ENCODE data around the gene WFDC1. TPM values are rescaled to one million over a fixed set of nuclear protein-coding genes. Genes with fewer than 3 reads are reported as not detected.

Gene WFDC1
- total and polyA plus RNA-seq, 7 donors, result 3.0 to 173 (median 15.3) TPM

DNA sequence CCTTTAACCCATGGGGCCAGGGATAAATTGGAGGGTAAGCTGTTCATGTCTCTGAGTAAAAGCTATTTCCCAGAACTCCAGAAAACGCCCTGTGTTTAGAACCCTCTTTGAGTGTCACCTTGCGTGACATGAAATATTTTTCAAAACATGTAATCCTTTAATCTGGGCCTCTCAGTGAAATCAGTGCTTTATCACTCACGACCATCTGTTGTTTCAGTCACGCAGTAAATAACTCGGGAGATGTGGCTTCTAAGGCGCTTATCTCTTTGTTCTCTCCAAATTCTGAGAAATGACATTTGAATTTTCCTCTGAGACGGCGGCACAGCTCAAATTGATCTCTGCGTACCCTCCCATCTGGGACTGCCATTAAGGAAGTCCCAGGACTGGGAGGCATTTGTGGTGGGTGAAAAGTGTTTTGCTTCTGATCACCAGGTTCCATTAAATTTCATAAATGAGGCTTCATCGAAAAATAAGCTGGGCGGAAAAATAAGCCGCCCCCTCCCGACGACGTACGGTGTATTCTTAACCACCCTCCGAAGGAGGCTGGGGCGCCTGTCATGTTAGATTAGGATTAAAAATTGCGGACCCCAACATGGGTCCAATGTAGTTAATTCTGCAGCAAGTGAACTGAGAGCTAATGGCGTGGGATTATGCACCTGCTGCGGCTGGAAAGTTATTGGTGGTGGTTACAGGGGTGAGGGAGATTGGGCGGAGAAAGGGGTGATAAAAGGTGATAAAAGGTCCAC lies 12.7 kb downstream of the WFDC1 start:
- intact Hi-C loops (cut with DNase I), result loop anchor here (5.0 kb wide), 2 partner anchors 120 to 190 kb away; partner anchors contain the start of genes MBTPS1 and TAF1C
- peak overlapping the region in 3 of 4 donors; percentile 15 to 94 (median 55) for H3K27ac ChIP-seq
- TF ChIP-seq POLR2A (IDR thresholded peaks at IDR 0.05) (no peak), EP300 (IDR thresholded peaks at IDR 0.05) (no peak), POLR2AphosphoS5 (IDR thresholded peaks at IDR 0.05) (no peak)
- TF ChIP-seq, protein P1, sequence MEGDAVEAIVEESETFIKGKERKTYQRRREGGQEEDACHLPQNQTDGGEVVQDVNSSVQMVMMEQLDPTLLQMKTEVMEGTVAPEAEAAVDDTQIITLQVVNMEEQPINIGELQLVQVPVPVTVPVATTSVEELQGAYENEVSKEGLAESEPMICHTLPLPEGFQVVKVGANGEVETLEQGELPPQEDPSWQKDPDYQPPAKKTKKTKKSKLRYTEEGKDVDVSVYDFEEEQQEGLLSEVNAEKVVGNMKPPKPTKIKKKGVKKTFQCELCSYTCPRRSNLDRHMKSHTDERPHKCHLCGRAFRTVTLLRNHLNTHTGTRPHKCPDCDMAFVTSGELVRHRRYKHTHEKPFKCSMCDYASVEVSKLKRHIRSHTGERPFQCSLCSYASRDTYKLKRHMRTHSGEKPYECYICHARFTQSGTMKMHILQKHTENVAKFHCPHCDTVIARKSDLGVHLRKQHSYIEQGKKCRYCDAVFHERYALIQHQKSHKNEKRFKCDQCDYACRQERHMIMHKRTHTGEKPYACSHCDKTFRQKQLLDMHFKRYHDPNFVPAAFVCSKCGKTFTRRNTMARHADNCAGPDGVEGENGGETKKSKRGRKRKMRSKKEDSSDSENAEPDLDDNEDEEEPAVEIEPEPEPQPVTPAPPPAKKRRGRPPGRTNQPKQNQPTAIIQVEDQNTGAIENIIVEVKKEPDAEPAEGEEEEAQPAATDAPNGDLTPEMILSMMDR (IDR thresholded peaks at IDR 0.05), result no peak

DNA sequence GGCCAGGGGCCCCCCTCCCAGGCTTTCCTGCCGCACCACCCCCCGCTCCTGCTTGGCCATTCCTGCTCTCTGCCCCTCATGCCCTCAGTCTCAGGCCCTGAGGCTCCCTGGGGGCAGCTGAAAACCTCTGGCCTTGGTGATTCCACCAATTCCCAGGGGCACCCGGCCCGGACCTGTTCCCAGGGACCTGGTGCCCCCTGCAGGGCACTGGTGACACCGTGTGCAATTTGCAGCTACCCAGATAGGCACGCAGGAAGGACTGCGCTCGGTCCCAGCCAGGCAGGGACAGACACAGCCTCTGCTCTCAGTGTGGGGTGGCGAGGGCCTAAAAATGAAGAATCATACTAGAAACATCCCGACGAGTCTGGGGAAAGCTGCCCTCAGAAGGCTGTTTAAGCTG lies 13.4 kb downstream of the WFDC1 start:
- H3K4me1 ChIP-seq, result peaks cover 0 to 52% (median 43%) of the 10 kb centered on the region in 4 donors
- DNase-seq, result peak; percentile 87
- 37 to 38% methylated on average over 11 of the region's 11 CpGs for WGBS, 2 donors
- no peaks in the 10 kb centered on the region for H3K9me3 ChIP-seq
- no peaks in the 10 kb centered on the region for H3K27me3 ChIP-seq
- intact Hi-C loops (cut with DNase I), result loop anchor here (1.0 to 5.0 kb wide), 3 partner anchors 31 to 191 kb away; partner anchors contain the start of genes MBTPS1 and TAF1C
- no peaks in the 10 kb centered on the region for H3K36me3 ChIP-seq
- TF ChIP-seq, protein P1 (IDR thresholded peaks at IDR 0.05), result peak in 3 of 4 experiments; percentile 60 to 76 (median 68)
- TF ChIP-seq POLR2AphosphoS5 (IDR thresholded peaks at IDR 0.05) (no peak), POLR2A (IDR thresholded peaks at IDR 0.05) (no peak), EP300 (IDR thresholded peaks at IDR 0.05) (no peak)
- H3K27ac ChIP-seq, result peak overlapping the region in 3 of 4 donors; percentile 15 to 94 (median 55)
- H3K4me3 ChIP-seq, result no peak overlapping the region

More for the DNA sequence above, 12.7 kb downstream of the WFDC1 start:
- Histone ChIP-seq H3K4me3 (no peak overlapping the region), H3K27me3 (no peaks in the 10 kb centered on the region), H3K9me3 (no peaks in the 10 kb centered on the region), H3K36me3 (no peaks in the 10 kb centered on the region), H3K4me1 (peaks cover 0 to 55% (median 45%) of the 10 kb centered on the region in 4 donors)
- 86 to 91% methylated on average over 22 of the region's 22 CpGs for WGBS, 2 donors
- DNase-seq, result no peak

DNA sequence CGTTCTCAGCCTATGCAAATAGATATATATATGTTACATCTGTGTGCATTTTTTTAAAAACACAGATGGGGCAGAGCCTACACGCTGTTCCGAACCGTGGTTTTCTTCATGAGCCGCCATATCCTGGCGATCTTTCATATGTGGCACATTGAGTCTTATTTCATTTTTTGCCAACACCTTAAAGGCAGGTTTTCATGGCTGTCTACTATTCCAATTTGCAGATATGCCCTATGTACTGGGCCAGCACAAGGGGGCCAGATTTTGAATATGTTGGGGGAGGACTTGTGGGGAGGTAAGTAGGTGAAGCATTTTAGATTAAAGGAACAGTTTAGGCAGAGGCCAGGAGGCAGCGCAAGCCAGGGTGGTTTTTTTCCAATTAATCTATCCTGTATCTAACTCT lies 16.0 kb downstream of the WFDC1 start:
- H3K9me3 ChIP-seq, result no peaks in the 10 kb centered on the region
- peaks cover 0 to 35% (median 23%) of the 10 kb centered on the region in 4 donors for H3K4me1 ChIP-seq
- WGBS, 2 donors, result 91 to 94% methylated on average over 7 of the region's 7 CpGs
- H3K36me3 ChIP-seq, result no peaks in the 10 kb centered on the region
- H3K27me3 ChIP-seq, result no peaks in the 10 kb centered on the region
- no peak for DNase-seq
- no peak overlapping the region for H3K4me3 ChIP-seq
- H3K27ac ChIP-seq, result no peak overlapping the region
- no peak for TF ChIP-seq EP300 (IDR thresholded peaks at IDR 0.05)
- no peak for TF ChIP-seq POLR2AphosphoS5 (IDR thresholded peaks at IDR 0.05)
- TF ChIP-seq, protein P1 (IDR thresholded peaks at IDR 0.05), result no peak
- no peak for TF ChIP-seq POLR2A (IDR thresholded peaks at IDR 0.05)
- intact Hi-C loops (cut with DNase I), result loop anchor here (10.0 kb wide), 1 partner anchor 304 kb away; the partner anchor contains the start of gene COTL1

DNA sequence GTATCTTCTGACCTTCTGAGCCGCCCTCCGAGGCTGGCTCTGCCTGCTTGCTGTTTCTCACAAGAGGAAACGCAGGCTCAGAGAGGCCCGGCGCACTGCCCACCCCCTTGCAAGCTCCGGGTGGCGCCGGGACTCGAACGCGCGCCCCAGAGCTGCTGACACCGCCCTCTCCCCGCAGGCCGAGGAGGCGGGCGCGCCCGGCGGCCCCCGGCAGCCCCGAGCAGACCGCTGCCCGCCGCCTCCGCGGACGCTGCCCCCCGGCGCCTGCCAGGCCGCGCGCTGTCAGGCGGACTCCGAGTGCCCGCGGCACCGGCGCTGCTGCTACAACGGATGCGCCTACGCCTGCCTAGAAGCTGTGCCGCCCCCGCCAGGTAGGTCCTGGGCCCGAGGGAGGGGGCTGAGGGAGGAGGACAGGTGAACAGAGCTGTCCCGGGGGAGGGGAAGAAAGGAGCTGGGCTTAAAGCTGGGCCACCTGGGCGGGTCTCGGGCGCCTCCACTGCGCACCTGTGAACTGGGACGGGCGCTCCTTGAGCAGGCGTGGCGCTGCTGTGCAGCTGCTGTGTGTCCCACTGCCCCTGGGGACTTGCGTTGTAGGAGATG lies 18.2 kb downstream of the WFDC1 start:
- Histone ChIP-seq H3K36me3 (no peaks in the 10 kb centered on the region), H3K4me1 (peaks cover 0 to 23% (median 20%) of the 10 kb centered on the region in 4 donors), H3K27ac (peak overlapping the region in 3 of 4 donors; percentile 60 to 67 (median 62)), H3K27me3 (no peaks in the 10 kb centered on the region), H3K4me3 (peak overlapping the region; percentile 16 to 42 (median 22)), H3K9me3 (no peaks in the 10 kb centered on the region)
- TF ChIP-seq, protein P1 (IDR thresholded peaks at IDR 0.05), result no peak
- TF ChIP-seq POLR2A (IDR thresholded peaks at IDR 0.05) (no peak), POLR2AphosphoS5 (IDR thresholded peaks at IDR 0.05) (no peak), EP300 (IDR thresholded peaks at IDR 0.05) (no peak)
- intact Hi-C loops (cut with DNase I), result loop anchor here (10.0 kb wide), 1 partner anchor 302 kb away; the partner anchor contains the start of gene COTL1
- DNase-seq, result peak; percentile 65
- 6 to 12% methylated on average over 55 of the region's 55 CpGs for WGBS, 2 donors

Measured in sigmoid colon (tissue), 7 donors.